Neuronal stem cell (in vitro differentiated cells): ENCODE measurements around the gene ABCB9.
"Not testable (repeated sequence)": the region's sequence is repeated elsewhere in the genome, so short reads cannot be mapped to it uniquely, and the experiment has no call there.

Experiments used
- DNase-seq: peaks from one replicate; pipeline ENCODE4 v3.0.0-alpha.2; 2013; ENCODE audit warnings: low spot score
- H2AFZ ChIP-seq: one replicate; pipeline ENCODE4 v1.6.1; 2013; ENCODE audit warnings: mild to moderate bottlenecking, low read length, inconsistent platforms
- H2AK5ac ChIP-seq: 2 replicates; pipeline ENCODE4 v1.6.1; 2013; ENCODE audit warnings: low read depth, mild to moderate bottlenecking, inconsistent platforms, low read length, moderate library complexity, mixed read lengths
- H2BK120ac ChIP-seq: 2 replicates; pipeline ENCODE4 v1.6.1; 2013; ENCODE audit warnings: low read depth, mild to moderate bottlenecking, inconsistent platforms, low read length, moderate library complexity, mixed read lengths
- H2BK12ac ChIP-seq: one replicate; pipeline ENCODE4 v1.6.1; 2013; ENCODE audit warnings: low read length, inconsistent platforms
- H2BK15ac ChIP-seq: 2 replicates; pipeline ENCODE4 v1.6.1; 2013; ENCODE audit warnings: mild to moderate bottlenecking, low read length, inconsistent platforms, mixed read lengths
- H2BK5ac ChIP-seq: one replicate; pipeline ENCODE4 v1.6.1; 2013; ENCODE audit warnings: inconsistent platforms, mild to moderate bottlenecking, low read length, moderate library complexity
- H3K14ac ChIP-seq: one replicate; pipeline ENCODE4 v1.6.1; 2013; ENCODE audit warnings: low read length, inconsistent platforms
- H3K18ac ChIP-seq: 2 replicates; pipeline ENCODE4 v1.6.1; 2013; ENCODE audit warnings: low read length, inconsistent platforms
- H3K23ac ChIP-seq: 2 replicates; pipeline ENCODE4 v1.6.1; 2013; ENCODE audit warnings: low read depth, mild to moderate bottlenecking, mixed read lengths, low read length, inconsistent platforms; ENCODE audit not compliant: poor library complexity
- H3K27ac ChIP-seq: replicated peaks from 3 replicates; pipeline ENCODE4 v1.5.1; 2013; ENCODE audit warnings: low read length, inconsistent platforms
- H3K27me3 ChIP-seq, 3 experiments: 2 replicates each; pipeline ENCODE4 v1.6.1; 2013; ENCODE audit warnings: low read length in 3 of 3, mild to moderate bottlenecking in 2 of 3, inconsistent platforms in 1 of 3, low read depth in 1 of 3, mixed read lengths in 1 of 3, moderate library complexity in 1 of 3; ENCODE audit not compliant: control insufficient read depth in 3 of 3, insufficient read depth in 3 of 3
- H3K36me3 ChIP-seq, 2 donors: replicated peaks in 1 of 2; 2 replicates each; pipeline ENCODE4 v1.6.1; 2013; ENCODE audit warnings: low read length in 2 of 2; ENCODE audit not compliant: control insufficient read depth in 2 of 2, insufficient read depth in 2 of 2
- H3K4ac ChIP-seq: 2 replicates; pipeline ENCODE4 v1.6.1; 2013; ENCODE audit warnings: inconsistent platforms, mild to moderate bottlenecking, low read length, moderate library complexity
- H3K4me1 ChIP-seq, 2 donors: 1 replicate in 1 of 2; 2 replicates in 1 of 2; pipeline ENCODE4 v1.6.1; 2013; ENCODE audit warnings: low read length in 2 of 2, low read depth in 1 of 2; ENCODE audit not compliant: control insufficient read depth in 2 of 2, insufficient read depth in 1 of 2
- H3K4me2 ChIP-seq: one replicate; pipeline ENCODE4 v1.6.1; 2013; ENCODE audit warnings: mild to moderate bottlenecking, low read length, inconsistent platforms; ENCODE audit not compliant: insufficient read depth, poor library complexity, severe bottlenecking
- H3K4me3 ChIP-seq, 2 donors: 2 replicates each; pipeline ENCODE4 v1.5.1; 2013; ENCODE audit warnings: low read length in 2 of 2, mild to moderate bottlenecking in 2 of 2, inconsistent platforms in 1 of 2, moderate library complexity in 1 of 2
- H3K79me1 ChIP-seq: one replicate; pipeline ENCODE4 v1.6.1; 2013; ENCODE audit warnings: low read depth, mild to moderate bottlenecking, inconsistent platforms, low read length, moderate library complexity
- H3K9ac ChIP-seq: one replicate; pipeline ENCODE4 v1.6.1; 2013; ENCODE audit warnings: mild to moderate bottlenecking, low read depth, low read length, inconsistent platforms; ENCODE audit not compliant: poor library complexity
- H3K9me3 ChIP-seq, 2 donors: replicated peaks in 1 of 2; 2 replicates each; pipeline versions ENCODE3 to v1.6.1; 2013; ENCODE audit warnings: low read length in 2 of 2, mild to moderate bottlenecking in 2 of 2, inconsistent platforms in 1 of 2, low read depth in 1 of 2, mixed read lengths in 1 of 2, moderate library complexity in 1 of 2; ENCODE audit not compliant: control insufficient read depth in 2 of 2, insufficient read depth in 1 of 2
- H4K8ac ChIP-seq: one replicate; pipeline ENCODE4 v1.6.1; 2013; ENCODE audit warnings: low read depth, mild to moderate bottlenecking, inconsistent platforms, low read length, moderate library complexity
- H4K91ac ChIP-seq: one replicate; pipeline ENCODE4 v1.6.1; 2013; ENCODE audit warnings: low read length, low read depth, mild to moderate bottlenecking, inconsistent platforms; ENCODE audit not compliant: poor library complexity
- WGBS, 2 donors: extraction: QIAGEN DNeasy Blood & Tissue Kit; methylation state at CpG; one replicate each; pipeline ENCODE4 v1.1.7; 2013; ENCODE audit warnings: missing lambda C conversion rate in 2 of 2, mixed read lengths in 1 of 2; ENCODE audit not compliant: insufficient read length in 2 of 2, insufficient replicate concordance in 1 of 2; ENCODE audit errors: extremely low coverage in 2 of 2; 5-methylcytosine and 5-hydroxymethylcytosine counted together

The ABCB9 gene

GRCh38 chr12:122893208-122894153 lies 72.8 kb downstream of the ABCB9 start:
- H3K4me1 ChIP-seq = peaks cover 27 to 35% of the 10 kb centered on the region in 2 donors
- H3K4ac ChIP-seq = no peak overlapping the region
- no peak overlapping the region for H2AFZ ChIP-seq
- no peak overlapping the region for H2AK5ac ChIP-seq
- H2BK5ac ChIP-seq = no peak overlapping the region
- H3K36me3 ChIP-seq = peaks cover 0 to 4% of the 10 kb centered on the region in 2 donors
- peaks cover 0 to 2% (median 0%) of the 10 kb centered on the region in 3 experiments for H3K27me3 ChIP-seq
- no peak overlapping the region for H3K4me2 ChIP-seq
- H4K91ac ChIP-seq = no peak overlapping the region
- no peak overlapping the region for H3K4me3 ChIP-seq
- H3K27ac ChIP-seq = no peak overlapping the region
- H3K9me3 ChIP-seq = no peaks in the 10 kb centered on the region
- H3K79me1 ChIP-seq = no peaks in the 10 kb centered on the region
- no peak overlapping the region for H2BK12ac ChIP-seq
- H3K9ac ChIP-seq = no peak overlapping the region
- no peak for DNase-seq
- H2BK120ac ChIP-seq = no peak overlapping the region
- no peak overlapping the region for H3K14ac ChIP-seq
- no peak overlapping the region for H2BK15ac ChIP-seq
- H3K23ac ChIP-seq = no peak overlapping the region
- no CpG with 5 or more reads among the region's 7 CpGs for WGBS, 2 donors
- no peak overlapping the region for H3K18ac ChIP-seq
- no peak overlapping the region for H4K8ac ChIP-seq

GRCh38 chr12:122892724-122893123 lies 73.5 kb downstream of the ABCB9 start:
- H3K27ac ChIP-seq = peak overlapping the region; percentile 87
- peaks cover 32 to 40% of the 10 kb centered on the region in 2 donors for H3K4me1 ChIP-seq

GRCh38 chr12:122891661-122892525 lies 74.4 kb downstream of the ABCB9 start:
- DNase-seq = peak; percentile 68
- H3K4me3 ChIP-seq = peak overlapping the region in 1 of 2 donors; percentile 25
- H3K79me1 ChIP-seq = peaks cover 6% of the 10 kb centered on the region
- H2BK15ac ChIP-seq = no peak overlapping the region
- H3K14ac ChIP-seq = no peak overlapping the region
- no peak overlapping the region for H3K23ac ChIP-seq
- peak overlapping the region; percentile 38 for H3K4me2 ChIP-seq
- H3K27me3 ChIP-seq = peaks cover 0 to 2% (median 0%) of the 10 kb centered on the region in 3 experiments
- no peak overlapping the region for H3K9ac ChIP-seq
- WGBS, 2 donors = no CpG with 5 or more reads among the region's 10 CpGs
- no peak overlapping the region for H3K4ac ChIP-seq
- H2BK12ac ChIP-seq = no peak overlapping the region
- H4K91ac ChIP-seq = no peak overlapping the region
- no peak overlapping the region for H4K8ac ChIP-seq
- H3K27ac ChIP-seq = peak overlapping the region; percentile 87
- no peak overlapping the region for H2AFZ ChIP-seq
- no peaks in the 10 kb centered on the region for H3K9me3 ChIP-seq
- H2AK5ac ChIP-seq = no peak overlapping the region
- peaks cover 39 to 48% of the 10 kb centered on the region in 2 donors for H3K4me1 ChIP-seq
- no peak overlapping the region for H2BK120ac ChIP-seq
- H2BK5ac ChIP-seq = no peak overlapping the region
- H3K18ac ChIP-seq = no peak overlapping the region
- peaks cover 0 to 4% of the 10 kb centered on the region in 2 donors for H3K36me3 ChIP-seq

More at GRCh38 chr12:122892724-122893123, 73.5 kb downstream of the ABCB9 start:
- H3K9me3 ChIP-seq, H3K23ac ChIP-seq, H4K91ac ChIP-seq, DNase-seq, H3K9ac ChIP-seq, H3K14ac ChIP-seq, H3K27me3 ChIP-seq, H4K8ac ChIP-seq, H3K4me2 ChIP-seq, H2BK12ac ChIP-seq, H3K36me3 ChIP-seq, H2BK5ac ChIP-seq, H3K18ac ChIP-seq, H2BK120ac ChIP-seq, H3K79me1 ChIP-seq, H3K4me3 ChIP-seq, H3K4ac ChIP-seq, H2AK5ac ChIP-seq, H2AFZ ChIP-seq, H2BK15ac ChIP-seq: not testable (repeated sequence)
- WGBS, 2 donors = no CpG with 5 or more reads among the region's 9 CpGs
